Iris pigment epithelial cell (primary cell): ENCODE results near the gene COLEC12.

Experiments
- DNase-seq: peaks from one replicate; pipeline ENCODE4 v3.0.0-alpha.2; 2011; ENCODE audit warnings: low read depth

COLEC12 gene

DNA sequence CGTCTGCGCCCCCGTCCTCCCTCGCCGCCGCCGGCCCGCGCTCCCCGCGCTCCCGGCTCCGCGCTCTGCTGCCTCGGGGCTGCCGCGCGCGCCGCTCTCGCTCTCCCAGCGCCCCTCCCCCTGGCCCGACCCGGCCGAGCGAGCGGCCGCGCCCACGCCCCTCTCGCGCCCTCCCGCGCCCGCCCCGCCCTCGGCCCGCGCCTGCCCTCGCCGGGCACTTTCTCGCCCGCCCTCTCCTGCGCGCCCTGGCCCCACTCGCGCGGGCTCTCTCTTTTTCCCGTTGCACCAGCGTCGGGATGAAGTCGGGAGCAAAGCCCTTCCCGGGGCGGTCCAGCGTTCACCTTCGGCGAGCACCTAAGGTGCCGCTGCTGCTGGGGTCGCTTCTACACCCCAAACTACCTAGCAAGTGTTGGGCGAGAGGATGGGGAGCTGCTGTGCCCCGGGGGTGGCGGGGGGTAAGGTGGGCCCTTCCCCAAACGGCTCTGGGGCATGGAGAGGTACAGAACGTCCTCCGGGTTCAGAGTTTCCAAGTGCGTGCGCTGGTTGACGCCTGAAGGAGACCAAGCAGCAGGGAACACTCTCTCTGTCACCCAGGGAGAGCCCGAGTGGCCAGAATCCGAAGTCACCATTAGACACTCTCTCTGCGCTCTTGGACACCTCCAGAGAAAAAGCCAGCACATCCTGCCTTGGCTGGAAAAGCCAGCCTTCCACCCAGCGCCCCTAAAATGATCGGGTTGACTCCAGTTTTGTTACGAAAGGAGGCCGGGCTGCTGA, at the start of gene COLEC12:
COLEC12 (minus strand) TSS at position 70 of the 774 bp plus-strand sequence. CDS start 187 bp downstream, outside the sequence.
- no peak for DNase-seq

DNA sequence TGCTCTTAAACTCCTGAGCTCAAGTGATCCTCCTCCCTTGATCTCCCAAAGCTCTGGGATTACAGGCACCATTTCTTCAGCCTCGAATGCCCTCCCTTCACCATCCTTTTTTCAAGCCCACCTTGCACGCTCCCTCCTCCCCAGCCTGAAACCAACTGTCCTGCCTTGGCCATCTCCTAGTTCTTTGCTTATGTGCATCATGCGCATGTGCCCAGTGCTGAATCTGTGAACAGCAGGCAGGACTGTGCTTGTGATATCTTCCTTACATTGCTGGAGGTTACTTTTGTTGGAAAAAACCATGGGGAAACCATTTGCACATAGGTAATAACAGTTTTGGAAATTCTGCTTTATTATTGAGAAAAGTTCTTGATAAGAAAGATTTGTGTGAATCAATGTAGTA, 49.5 kb upstream of the COLEC12 start:
- DNase-seq: no peak

DNA sequence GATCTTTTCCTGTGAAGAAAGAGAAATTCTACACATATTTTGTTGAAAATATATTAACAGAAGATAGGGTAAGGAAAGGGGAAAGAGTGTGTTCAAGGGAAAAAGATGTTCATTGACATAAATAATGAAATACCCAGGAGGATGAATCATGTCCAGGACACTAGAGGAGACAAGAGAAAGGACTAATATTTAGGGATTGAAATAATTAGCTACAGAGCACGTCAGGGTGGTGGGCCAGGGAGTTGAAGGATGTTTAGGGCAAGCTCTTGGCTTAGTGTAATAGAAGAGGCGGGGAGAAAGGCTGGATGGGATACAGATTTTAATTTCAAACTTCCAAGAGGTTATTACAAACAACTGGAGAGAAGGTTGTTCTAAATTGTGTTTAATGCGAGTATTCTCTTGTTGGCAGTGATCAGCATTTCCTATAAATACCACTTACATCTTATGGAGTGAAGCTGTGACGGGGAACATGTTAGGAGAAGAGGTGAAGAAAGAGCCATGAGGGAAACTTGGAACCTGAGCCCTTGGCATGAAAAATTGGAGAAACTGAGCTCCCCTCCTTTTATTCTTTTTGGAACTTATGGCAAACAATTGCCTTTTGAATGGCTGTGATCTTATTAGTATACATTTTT, 43.1 kb upstream of the COLEC12 start:
- DNase-seq: no peak

DNA sequence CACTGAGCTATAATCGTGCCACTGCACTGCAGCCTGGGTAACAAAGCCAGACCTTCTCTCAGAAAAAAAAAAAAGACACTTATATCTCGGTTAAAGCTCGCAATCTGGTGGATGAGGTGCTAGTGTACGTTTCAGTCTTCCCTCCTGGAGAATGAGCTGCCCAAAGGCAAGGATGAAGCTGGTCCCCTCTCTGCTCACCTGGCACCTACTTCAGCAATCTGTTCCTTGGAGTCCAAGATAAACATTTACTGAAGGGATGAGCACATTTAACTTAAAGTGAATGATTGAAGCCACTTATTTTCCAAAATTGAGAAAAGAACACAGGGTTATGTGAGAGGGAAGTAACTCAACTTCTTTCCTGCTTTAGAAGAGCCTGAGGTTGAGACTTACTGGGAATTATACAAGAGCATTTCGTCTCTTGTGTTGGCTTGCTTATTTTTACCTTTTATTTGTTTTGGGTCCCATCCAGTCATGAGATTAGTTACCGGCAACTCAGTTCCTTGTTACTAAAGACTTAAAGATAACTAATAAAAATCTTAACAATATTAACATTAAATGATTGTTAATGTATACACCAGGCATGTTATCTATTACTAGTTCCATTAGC, 33.6 kb upstream of the COLEC12 start:
- no peak for DNase-seq

DNA sequence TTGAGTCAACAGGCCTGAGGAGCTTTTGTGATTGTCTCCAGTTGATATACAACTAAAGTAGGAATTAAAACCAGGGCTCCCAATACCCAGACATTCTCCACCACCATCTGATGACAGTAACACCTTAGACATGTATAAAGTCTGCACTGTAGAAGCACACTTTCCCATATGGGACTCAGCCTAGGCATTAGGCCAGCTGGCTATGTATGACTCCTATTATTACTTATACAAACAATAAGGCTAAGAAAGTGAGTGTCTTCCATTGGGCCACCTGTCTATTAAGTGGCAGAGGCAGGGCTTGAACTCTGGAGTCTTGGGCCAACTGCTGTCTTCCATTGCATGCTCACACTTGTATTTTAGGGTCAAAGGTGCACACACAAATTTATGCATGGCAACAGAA, 32.1 kb upstream of the COLEC12 start:
- no peak for DNase-seq

DNA sequence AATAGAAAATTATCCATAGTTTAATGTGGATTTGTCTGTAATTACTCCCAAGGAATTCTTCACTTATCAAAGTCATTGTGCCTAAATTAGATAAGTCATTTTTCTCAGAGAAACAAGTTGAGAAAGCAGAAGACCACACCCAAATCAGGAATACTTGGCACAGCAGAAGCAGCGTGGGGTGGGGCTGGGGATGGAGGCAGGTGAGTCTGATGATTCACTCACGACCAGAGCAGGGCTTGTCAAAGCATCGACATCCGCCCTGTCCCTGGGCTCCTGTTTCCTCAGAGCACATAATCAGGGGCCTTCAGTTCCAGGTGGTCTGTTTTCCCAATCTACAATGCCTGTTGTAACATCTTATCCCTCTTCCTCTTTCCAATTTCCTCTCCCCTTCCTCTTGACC, 31.5 kb upstream of the COLEC12 start:
- no peak for DNase-seq

DNA sequence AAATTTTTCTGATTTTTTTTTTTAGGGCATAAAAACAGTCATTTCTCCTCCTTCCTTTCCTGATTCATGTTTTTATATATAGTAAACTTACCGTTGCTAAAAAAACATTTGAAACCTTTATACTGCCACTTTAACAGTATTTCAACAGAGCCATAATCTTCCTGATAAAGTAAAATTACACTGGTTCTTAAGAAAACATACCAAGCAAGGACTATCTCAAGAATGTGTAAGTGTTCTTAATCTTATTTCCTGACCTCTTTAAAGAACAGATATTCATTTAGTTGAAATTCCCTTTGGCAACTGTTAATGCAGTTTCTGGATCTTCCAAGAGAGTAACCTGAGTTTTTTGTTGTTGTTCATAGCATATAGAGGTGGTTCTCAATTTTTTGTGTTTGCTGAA, 26.6 kb upstream of the COLEC12 start:
- DNase-seq: peak; percentile 65

DNA sequence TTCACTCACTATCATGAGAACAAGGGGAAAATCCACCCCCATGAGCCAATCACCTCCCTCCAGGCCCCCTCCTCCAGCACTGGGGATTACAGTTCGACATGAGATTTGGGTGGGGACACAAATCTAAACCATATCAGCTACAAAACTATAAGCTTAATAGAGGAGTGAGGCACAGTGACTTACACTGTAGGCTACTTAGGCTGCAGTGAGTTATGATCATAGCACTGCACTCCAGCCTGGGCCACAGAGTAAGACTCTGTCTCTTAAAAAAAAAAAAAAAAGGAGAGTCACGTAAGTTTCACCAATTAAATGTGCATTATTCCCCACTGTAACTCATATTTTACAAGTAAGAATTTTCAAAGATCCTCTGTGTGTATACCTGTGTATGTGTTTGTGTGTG, 26.2 kb upstream of the COLEC12 start:
- DNase-seq: no peak

DNA sequence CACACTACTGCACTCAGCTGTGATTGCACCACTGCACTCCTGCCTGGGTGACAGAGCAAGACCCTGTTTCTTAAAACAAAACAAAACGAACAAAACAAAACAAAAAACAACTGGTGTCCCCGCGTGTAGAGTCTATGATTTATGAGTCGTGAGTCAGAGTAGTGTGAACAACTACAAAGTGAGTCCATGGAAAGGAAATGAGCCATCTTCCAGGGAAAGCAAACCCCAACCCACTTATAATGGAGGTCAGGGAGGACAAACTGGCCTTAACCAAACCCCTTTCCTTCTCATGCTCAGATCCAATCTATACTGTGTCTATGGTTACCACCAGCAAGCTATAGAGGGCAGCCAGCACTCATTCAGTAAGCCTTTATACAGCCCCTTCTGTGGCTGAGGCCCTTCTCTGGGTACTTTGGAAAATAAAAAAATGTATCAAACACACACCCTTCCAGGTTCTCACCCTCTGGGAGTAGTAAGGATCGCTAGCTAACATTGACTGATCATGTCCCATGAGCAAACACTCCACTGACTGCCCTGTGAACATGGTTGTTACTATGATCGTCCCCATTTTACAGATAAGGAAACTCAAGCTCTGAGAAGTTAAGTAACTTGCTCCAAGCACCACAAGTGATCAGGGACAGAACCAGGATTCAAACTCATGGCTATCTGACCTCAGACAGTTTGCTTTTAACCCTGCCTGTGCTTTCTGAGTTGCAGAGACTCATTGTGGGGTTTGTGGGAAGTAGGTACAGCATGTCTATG, 24.7 kb upstream of the COLEC12 start:
- DNase-seq: peak; percentile 75

DNA sequence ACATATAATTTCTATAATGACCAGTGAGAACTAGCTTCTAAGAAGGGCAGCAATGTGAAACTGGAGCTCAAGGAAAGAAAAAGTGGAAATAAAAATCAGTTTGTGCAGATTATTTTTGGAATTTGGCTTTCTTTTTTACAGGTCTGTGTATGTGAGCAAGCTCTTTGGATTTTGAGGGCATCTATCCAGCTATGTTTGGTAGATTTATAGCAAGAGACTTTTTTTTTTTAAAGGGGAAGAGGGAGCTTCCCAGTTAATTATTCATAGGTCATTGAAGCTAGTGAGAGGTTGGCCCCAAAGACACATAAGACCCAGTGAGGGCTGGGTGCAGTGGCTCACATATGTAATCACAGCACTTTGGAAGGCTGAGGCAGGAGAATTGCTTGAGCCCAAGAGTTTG, 24.0 kb upstream of the COLEC12 start:
- DNase-seq: peak; percentile 81

DNA sequence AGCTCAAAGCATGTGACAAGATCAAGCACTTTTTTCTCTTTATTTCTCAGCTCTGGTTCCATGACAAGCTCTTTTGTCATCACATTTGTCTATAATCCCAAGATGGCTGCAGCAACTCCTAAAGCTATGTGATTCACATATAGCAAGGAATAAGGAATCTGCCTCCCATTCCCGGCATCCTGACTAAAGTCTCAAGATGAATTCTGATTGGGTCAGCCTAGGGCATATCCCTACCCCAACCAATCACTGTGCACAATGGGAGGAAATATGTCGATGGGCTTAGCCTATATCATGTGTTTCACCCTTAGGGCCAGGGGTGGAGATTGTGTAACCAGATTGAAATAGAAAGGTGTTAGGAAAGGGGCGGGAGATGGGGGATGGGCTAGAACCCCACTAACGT, 23.1 kb upstream of the COLEC12 start:
- DNase-seq: no peak

DNA sequence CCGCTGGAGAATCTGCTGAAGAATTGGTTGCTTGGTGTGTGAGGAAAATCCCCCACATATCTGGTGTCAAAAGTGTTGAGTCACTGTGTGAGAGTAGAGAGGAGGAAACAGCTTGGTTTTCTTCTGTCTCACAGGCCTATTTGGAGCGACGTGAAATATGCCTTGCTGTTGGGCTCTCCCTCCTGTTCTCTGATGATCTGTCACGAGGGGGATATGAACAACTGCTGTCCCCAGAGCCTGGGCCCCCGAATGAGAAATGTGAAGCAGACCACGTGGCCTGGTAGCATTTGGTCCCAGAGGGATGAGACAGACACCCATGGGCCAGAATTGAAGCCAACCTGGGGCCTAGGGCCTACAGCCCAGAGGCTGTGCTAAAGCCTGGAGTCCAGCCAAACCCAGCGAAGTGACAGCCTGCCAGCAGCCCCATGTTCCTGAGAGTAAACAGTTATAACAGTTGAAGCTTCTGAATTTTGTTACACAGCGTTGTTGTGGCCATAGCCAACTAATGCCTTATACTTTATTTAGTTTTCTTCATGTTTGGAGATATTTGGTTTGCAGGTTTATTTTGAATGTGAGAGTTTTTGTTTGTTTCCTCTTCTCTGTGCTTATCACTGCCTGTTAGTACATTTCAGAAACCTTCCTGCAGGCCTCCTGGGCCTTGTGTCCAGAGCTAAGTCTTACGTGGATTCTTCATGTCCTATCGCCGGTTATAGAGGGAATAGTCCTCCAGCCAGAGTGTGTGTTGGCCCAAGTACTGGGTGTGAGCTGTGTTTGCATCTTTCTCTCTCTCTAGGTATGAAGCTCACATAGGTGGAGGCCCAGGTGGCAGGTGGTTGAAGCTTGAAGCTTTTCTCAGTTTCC, 18.7 kb upstream of the COLEC12 start:
- peak; percentile 86 for DNase-seq

DNA sequence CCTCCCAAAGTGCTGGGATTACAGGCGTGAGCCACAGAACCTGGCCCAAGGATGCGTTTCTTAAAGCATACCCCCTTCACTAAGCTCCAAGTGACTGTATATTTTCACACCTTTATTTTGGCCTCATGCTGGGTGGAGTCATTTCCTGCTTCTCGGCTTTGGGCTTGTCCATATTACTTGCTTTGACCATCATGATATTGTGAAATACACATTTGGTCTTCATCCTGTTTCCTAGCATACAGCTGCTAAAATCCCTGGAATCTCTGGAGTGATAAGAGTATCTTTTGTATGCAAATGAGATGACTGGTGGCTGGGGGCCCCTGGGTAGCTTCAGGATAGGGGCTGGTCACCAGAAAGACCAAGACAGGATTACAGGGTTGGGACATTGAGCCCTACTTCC, 17.6 kb upstream of the COLEC12 start:
- DNase-seq: no peak

DNA sequence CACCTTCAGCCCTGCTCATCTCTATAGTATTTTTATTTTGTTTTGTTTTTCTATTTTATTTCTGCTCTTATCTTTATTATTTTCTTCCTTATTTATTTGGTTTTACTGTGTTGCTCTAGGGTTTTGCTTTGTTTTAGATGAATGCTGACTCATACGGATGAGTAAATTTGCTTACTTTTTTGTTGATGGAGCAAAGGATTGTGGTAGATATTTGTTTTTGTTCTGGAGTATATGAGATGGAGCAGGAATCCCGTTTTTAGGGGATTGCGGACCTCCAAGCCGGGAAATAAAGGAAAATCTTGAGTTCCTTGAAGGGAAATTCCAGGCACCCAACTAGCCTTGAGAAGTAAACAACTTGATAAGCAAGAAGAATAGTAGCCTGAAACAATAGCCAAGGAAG, 15.3 kb upstream of the COLEC12 start:
- peak; percentile 28 for DNase-seq

DNA sequence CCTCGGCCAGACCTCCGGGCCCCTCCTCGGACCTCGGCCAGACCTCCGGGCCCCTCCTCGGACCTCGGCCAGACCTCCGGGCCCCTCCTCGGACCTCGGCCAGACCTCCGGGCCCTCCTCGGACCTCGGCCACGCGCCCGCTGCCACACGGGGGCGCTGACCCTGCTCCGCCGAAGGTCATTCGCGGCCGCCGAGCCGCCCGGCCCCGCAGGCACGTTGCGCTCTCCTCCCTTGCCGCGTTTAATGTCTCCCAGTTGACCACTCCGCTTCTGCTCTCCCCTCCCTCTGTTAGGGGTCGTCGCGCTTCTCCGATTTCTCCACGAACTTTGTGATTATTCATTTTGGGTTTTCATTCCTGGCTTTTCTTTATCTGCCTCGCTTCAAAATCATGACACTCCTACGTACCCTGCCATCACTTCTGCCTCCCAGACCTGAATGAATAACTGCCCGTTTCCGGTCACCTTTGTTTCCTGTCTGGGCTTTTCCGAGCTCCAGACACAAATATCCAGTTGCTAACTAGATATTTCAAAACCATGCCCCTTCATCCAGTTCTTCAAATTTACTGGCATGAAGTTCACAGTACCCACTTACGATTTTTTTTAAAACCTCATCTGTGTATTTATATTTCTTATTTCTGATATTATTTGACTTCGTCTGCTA, 14.8 kb upstream of the COLEC12 start:
- DNase-seq: no peak

DNA sequence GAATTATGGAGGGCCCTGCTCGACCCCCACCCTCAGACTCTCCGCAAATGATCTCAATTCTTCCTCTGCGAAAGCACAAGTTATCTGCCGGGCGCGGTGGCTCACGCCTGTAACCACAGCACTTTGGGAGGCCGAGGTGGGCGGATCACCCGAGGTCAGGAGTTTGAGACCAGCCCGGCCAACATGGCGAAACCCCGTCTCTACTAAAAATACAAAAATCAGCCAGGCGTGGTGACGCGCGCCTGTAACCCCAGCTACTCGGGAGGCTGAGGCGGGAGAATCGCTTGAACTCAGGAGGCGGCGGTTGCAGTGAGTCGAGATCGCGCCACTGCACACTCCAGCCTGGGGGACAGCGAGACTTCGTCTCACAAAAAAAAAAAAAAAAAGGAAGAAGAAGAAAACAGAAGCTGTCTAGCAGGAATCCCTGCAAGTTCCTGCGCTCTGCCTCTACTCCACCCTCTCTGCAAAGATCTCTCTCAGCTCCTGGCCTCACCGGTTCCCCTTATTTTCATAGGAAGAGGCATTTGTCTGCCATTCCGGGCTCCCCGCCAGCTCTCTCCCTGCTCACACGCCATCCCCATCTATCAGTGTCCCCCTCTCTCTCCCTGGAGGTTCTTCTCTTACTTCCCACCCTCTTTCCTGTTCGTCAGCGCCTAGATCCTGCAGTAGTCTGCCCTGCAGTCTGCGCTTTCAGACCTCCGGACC, 13.5 kb upstream of the COLEC12 start:
- no peak for DNase-seq

DNA sequence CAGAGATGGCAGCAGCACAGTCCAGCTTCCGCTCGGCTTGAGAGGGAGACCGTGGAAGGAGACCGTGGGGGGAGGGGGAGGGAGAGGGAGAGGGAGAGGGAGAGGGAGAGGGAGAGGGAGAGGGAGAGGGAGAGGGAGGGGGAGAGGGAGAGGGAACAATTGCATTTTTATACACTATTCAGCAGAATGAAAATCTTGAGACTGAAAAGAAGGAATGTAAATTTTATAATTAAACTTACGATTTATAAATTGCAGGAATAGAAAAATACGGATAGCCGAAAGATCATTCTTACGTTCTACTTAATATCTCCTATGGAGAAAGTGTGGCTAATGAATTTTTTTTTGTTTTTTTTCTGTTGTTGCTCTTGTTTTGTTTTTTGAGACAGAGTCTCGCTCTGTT, 12.5 kb upstream of the COLEC12 start:
- DNase-seq: no peak

DNA sequence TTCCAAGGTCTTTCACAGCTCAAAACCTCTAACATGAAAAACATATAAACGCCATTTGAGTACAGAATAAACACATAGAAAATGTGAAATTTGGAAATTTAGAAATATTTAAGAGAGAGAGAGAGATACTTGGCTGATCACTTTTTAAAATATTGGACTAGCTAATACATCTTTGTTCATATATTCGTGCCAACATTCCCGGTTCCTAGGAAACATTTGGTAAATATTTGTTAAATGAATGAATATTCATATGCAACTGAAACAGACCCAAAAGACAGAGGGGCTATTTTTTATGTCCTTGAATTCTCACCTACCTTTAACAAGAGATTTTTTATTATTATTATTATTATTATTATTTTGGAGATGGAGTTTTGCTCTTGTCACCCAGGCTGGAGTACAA, 8.3 kb upstream of the COLEC12 start:
- no peak for DNase-seq

DNA sequence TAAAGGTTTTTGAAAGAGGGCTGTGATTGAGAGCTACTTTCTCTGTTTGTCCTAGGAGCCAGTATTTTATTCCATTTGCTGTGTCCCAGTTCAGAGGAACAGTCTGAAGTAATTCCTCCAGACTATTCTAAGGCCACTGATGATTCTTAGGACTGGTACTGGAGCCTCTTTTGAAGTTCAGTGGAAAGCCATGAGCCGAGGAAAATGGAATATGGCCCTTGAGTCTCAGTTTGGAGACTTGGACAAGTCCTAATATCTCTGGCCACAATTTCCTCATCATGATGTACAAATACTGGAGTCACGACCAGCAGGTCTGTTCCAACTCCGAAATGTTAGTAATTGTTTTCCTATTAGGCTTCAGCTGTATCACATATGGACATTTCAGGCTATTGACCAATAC, 7.1 kb upstream of the COLEC12 start:
- DNase-seq: no peak

DNA sequence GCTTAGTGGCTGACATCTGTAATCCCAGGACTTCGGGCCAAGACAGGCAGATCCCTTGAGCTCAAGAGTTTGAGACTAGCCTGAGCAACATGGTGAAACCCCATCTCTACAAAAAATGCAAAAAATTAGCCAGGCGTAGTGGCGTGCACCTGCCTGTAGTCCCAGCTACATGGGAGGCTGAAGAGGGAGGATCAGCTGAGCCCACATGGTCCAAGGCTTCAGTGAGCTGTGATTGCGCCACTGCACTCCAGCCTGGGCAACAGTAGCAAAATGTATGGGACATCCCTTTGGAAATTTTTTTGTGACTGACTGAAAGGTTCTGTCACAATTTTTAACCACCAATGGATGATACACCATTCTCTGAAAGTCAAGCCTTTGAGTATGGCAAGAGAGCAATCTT, 6.3 kb upstream of the COLEC12 start:
- DNase-seq: no peak

DNA sequence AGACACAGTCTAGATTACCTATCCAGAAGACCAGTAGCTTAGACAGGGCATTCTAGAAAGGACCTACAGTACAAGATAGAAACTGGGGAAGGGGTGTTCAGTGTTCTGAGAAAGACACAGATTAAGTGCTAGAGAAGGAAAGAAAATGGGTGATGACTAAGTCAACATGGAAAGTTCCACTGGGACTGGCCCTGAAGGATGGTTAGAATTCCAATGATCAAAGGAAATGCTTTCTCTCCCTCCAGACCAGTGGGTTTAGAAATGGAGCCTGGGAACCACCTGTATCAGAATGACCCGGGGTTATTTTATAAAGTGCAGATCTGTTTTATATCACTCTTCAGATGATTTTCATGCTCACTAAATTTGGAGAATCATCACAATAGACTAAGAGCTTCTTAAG, 5.8 kb upstream of the COLEC12 start:
- peak; percentile 54 for DNase-seq
